OCI-LY1 (cell line): Measurements from ENCODE around the gene TPGS2.

Experiments
- CTCF ChIP-seq: fragments of 200-600 bp; sonication (generic), shearing (Covaris generic); IDR thresholded peaks from 2 replicates; pipeline ENCODE4 v1.5.1; 2017; ENCODE audit warnings: mild to moderate bottlenecking, antibody characterized with exemption, low read length, moderate library complexity, mixed read lengths
- EZH2 ChIP-seq: fragments of 200-600 bp; sonication (generic), shearing (Covaris generic); IDR thresholded peaks from 2 replicates; pipeline ENCODE4 v1.8.0; 2017; ENCODE audit warnings: borderline replicate concordance, mixed run types, mild to moderate bottlenecking, antibody characterized with exemption, low read length, moderate library complexity, mixed read lengths

GRCh38 chr18:36818652-36819051 lies 10.2 kb downstream of the TPGS2 start:
- TF ChIP-seq CTCF: no peak
- TF ChIP-seq EZH2: no peak
